DOHH2 (cell line): ENCODE results near the gene UPF1.
"Not testable (repeated sequence)": the region's sequence is repeated elsewhere in the genome, so short reads cannot be mapped to it uniquely, and the experiment has no call there.

ENCODE experiments used
- H3F3A ChIP-seq: fragments of 200-600 bp; sonication (generic), shearing (Covaris generic); 2 replicates; pipeline ENCODE4 v1.6.0; 2016; ENCODE audit warnings: antibody characterized with exemption, mild to moderate bottlenecking; ENCODE audit not compliant: control insufficient read depth, insufficient read depth
- H3K27ac ChIP-seq: fragments of 200-600 bp; sonication (generic); 2 replicates; pipeline ENCODE4 v1.5.1; 2014; ENCODE audit warnings: low read depth, mild to moderate bottlenecking, low read length, moderate library complexity
- H3K27me3 ChIP-seq: fragments of 200-600 bp; sonication (generic); 2 replicates; pipeline ENCODE4 v1.6.1; 2014; ENCODE audit warnings: mild to moderate bottlenecking, low read length, mixed read lengths; ENCODE audit not compliant: control insufficient read depth
- H3K36me3 ChIP-seq: fragments of 200-600 bp; sonication (generic); 2 replicates; pipeline ENCODE4 v1.6.1; 2014; ENCODE audit warnings: mild to moderate bottlenecking, low read length, moderate library complexity, mixed read lengths; ENCODE audit not compliant: control insufficient read depth
- H3K4me1 ChIP-seq: fragments of 200-600 bp; sonication (generic); 2 replicates; pipeline ENCODE4 v1.6.1; 2014; ENCODE audit warnings: mild to moderate bottlenecking, low read length, mixed read lengths; ENCODE audit not compliant: control insufficient read depth
- H3K4me2 ChIP-seq: fragments of 200-600 bp; sonication (generic); 2 replicates; pipeline ENCODE4 v1.6.0; 2014; ENCODE audit warnings: mild to moderate bottlenecking, low read length, moderate library complexity
- H3K4me3 ChIP-seq: fragments of 200-600 bp; sonication (generic); 2 replicates; pipeline ENCODE4 v1.5.1; 2014; ENCODE audit warnings: mild to moderate bottlenecking, low read length, mixed read lengths
- H3K79me2 ChIP-seq: fragments of 200-600 bp; sonication (generic); 2 replicates; pipeline ENCODE4 v1.6.1; 2014; ENCODE audit warnings: mild to moderate bottlenecking, low read length, mixed read lengths; ENCODE audit not compliant: control insufficient read depth
- H3K9me2 ChIP-seq: fragments of 200-600 bp; sonication (generic); replicated peaks from 2 replicates; pipeline ENCODE4 v1.6.1; 2014; ENCODE audit warnings: mild to moderate bottlenecking, low read length, mixed read lengths; ENCODE audit not compliant: control insufficient read depth
- H3K9me3 ChIP-seq: fragments of 200-600 bp; sonication (generic); 2 replicates; pipeline ENCODE4 v1.6.1; 2014; ENCODE audit warnings: antibody characterized with exemption, low read length, mixed read lengths; ENCODE audit not compliant: control insufficient read depth, insufficient read depth
- H4K20me1 ChIP-seq: fragments of 200-600 bp; sonication (generic); 2 replicates; pipeline ENCODE4 v1.6.0; 2014; ENCODE audit warnings: low read depth, mild to moderate bottlenecking, antibody characterized with exemption, low read length, moderate library complexity; ENCODE audit not compliant: control insufficient read depth, insufficient read depth
- CTCF ChIP-seq: fragments of 200-600 bp; sonication (generic); IDR thresholded peaks from one replicate; pipeline ENCODE4 v1.5.1; 2014; ENCODE audit warnings: antibody characterized with exemption, mild to moderate bottlenecking, low read depth, low read length; ENCODE audit not compliant: poor library complexity, severe bottlenecking
- EZH2phosphoT487 ChIP-seq: fragments of 200-600 bp; sonication (generic); IDR thresholded peaks from 2 replicates; pipeline ENCODE4 v1.6.1; 2017; ENCODE audit warnings: borderline replicate concordance, mild to moderate bottlenecking, antibody characterized with exemption, low read length, moderate library complexity, mixed read lengths

The UPF1 gene

GRCh38 chr19:18913466-18913865 lies 81.7 kb downstream of the UPF1 start:
- H3F3A ChIP-seq, result no peaks in the 10 kb centered on the region
- H3K27ac ChIP-seq, result no peak overlapping the region
- H3K4me2 ChIP-seq, result no peak overlapping the region
- no peaks in the 10 kb centered on the region for H3K27me3 ChIP-seq
- peaks cover 43% of the 10 kb centered on the region for H3K36me3 ChIP-seq
- H4K20me1 ChIP-seq, result peaks cover 3% of the 10 kb centered on the region; the same call in 1 of the 2 replicates
- H3K4me1 ChIP-seq, result peaks cover 10% of the 10 kb centered on the region
- H3K9me3 ChIP-seq, result no peaks in the 10 kb centered on the region
- H3K79me2 ChIP-seq, result peaks cover 58% of the 10 kb centered on the region
- H3K9me2 ChIP-seq, result no peaks in the 10 kb centered on the region
- TF ChIP-seq CTCF, result no peak
- TF ChIP-seq EZH2phosphoT487, result no peak
- H3K4me3 ChIP-seq, result no peak overlapping the region

GRCh38 chr19:18915639-18916038 lies 83.9 kb downstream of the UPF1 start:
- Histone ChIP-seq H3K27me3 (no peaks in the 10 kb centered on the region), H3K9me3 (no peaks in the 10 kb centered on the region), H3K27ac (no peak overlapping the region), H3K36me3 (peaks cover 51% of the 10 kb centered on the region), H3F3A (no peaks in the 10 kb centered on the region), H3K79me2 (peaks cover 77% of the 10 kb centered on the region), H3K4me3 (no peak overlapping the region), H3K4me1 (peaks cover 16% of the 10 kb centered on the region), H3K4me2 (no peak overlapping the region), H3K9me2 (no peaks in the 10 kb centered on the region), H4K20me1 (peaks cover 6% of the 10 kb centered on the region; the same call in 1 of the 2 replicates)
- TF ChIP-seq EZH2phosphoT487 (no peak), CTCF (peak; percentile 56)

GRCh38 chr19:18917593-18917992 lies 85.8 kb downstream of the UPF1 start:
- H3K4me2 ChIP-seq, result peak overlapping the region; percentile 81
- H3K9me3 ChIP-seq, H3K9me2 ChIP-seq, H3K27me3 ChIP-seq, H3F3A ChIP-seq, H4K20me1 ChIP-seq, H3K27ac ChIP-seq: not testable (repeated sequence)
- peaks cover 88% of the 10 kb centered on the region for H3K79me2 ChIP-seq
- H3K4me3 ChIP-seq, result peak overlapping the region; percentile 98
- peaks cover 17% of the 10 kb centered on the region for H3K4me1 ChIP-seq
- H3K36me3 ChIP-seq, result peaks cover 59% of the 10 kb centered on the region
